GM10248 (cell line): ENCODE results near the gene AP3D1.

Experiments
- CTCF ChIA-PET: fragments of 300-600 bp; sonication (Branson Sonifier 250); formaldehyde crosslinking; extraction: SDS; loops from one replicate; lab custom pipeline; 2021; ENCODE audit warnings: antibody characterized with exemption; lab: Yijun Ruan, JAX
- POLR2A ChIA-PET: fragments of 350-650 bp; sonication (Branson Sonifier 250); formaldehyde crosslinking; extraction: SDS; loops from one replicate; lab custom pipeline; 2020; ENCODE audit warnings: antibody characterized with exemption; lab: Yijun Ruan, JAX
- DNase-seq: peaks from one replicate; pipeline ENCODE4 v3.0.0; 2012; ENCODE audit errors: extremely low spot score
- TF ChIP-seq, protein P1 (sequence below): IDR thresholded peaks from 2 replicates; pipeline ENCODE4 v1.5.1; 2012; ENCODE audit warnings: mild to moderate bottlenecking, low read depth; ENCODE audit errors: extremely low read depth, missing control alignments, control extremely low read depth

AP3D1 gene

GRCh38 chr19:2115911-2116426 is 35.4 kb downstream of the AP3D1 start:
- TF ChIP-seq, protein P1, sequence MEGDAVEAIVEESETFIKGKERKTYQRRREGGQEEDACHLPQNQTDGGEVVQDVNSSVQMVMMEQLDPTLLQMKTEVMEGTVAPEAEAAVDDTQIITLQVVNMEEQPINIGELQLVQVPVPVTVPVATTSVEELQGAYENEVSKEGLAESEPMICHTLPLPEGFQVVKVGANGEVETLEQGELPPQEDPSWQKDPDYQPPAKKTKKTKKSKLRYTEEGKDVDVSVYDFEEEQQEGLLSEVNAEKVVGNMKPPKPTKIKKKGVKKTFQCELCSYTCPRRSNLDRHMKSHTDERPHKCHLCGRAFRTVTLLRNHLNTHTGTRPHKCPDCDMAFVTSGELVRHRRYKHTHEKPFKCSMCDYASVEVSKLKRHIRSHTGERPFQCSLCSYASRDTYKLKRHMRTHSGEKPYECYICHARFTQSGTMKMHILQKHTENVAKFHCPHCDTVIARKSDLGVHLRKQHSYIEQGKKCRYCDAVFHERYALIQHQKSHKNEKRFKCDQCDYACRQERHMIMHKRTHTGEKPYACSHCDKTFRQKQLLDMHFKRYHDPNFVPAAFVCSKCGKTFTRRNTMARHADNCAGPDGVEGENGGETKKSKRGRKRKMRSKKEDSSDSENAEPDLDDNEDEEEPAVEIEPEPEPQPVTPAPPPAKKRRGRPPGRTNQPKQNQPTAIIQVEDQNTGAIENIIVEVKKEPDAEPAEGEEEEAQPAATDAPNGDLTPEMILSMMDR, result no peak
- DNase-seq, result no peak
- POLR2A ChIA-PET, result no interaction called here
- CTCF ChIA-PET, result no interaction called here

DNA sequence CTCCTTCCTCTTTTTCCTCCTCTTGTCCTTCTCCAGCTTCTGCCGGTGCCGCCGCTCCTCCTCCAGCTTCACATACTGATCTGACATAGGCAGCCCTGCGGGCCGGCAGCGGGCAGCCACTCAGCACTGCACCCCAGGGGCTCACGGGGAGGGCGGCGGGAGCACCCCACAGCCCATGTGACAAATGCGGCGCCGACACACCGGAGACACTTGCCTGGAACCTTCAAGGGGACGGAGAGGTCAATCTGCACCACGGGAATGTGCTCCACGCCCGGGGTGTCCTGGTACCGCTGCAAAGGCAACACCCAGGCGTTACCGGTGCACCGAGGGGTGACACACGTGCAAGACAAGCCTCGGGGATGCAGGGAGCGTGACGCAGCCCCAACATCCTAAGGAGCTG is 36.0 kb downstream of the AP3D1 start:
- TF ChIP-seq, protein P1, result no peak
- POLR2A ChIA-PET, result no interaction called here
- no peak for DNase-seq
- CTCF ChIA-PET, result no interaction called here

DNA sequence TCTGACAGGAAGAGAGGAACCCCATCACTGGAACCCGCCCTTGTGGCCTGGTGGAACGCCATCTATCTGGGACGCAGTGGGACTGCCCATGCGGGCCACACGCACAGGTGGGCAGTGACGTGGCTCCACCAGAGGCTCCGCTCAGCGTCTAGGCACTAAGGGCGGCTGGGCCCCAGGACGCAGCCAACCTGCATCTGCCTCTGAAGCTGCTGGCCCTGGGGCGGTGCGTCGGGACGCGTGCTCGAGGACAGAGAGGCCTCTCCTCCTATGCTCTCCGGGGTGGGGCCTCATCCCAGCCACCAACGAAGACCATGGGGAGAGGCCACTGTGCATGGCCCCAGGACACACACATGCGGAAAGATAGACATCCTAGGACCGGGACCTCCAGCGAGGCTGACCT is 36.5 kb downstream of the AP3D1 start:
- no peak for DNase-seq
- POLR2A ChIA-PET, result no interaction called here
- CTCF ChIA-PET, result no interaction called here
- TF ChIP-seq, protein P1, result no peak

GRCh38 chr19:2114218-2114617 is 37.1 kb downstream of the AP3D1 start:
- POLR2A ChIA-PET, result no interaction called here
- no peak for DNase-seq
- TF ChIP-seq, protein P1, result no peak
- CTCF ChIA-PET, result no interaction called here

GRCh38 chr19:2113439-2114211 is 37.7 kb downstream of the AP3D1 start:
- DNase-seq, result no peak
- ChIA-PET POLR2A (no interaction called here), CTCF (no interaction called here)
- TF ChIP-seq, protein P1, result no peak

- CTCF ChIA-PET, result no interaction called here
- POLR2A ChIA-PET, result no interaction called here
Observed at GRCh38 chr19:2112516-2113320, 38.6 kb downstream of the AP3D1 start.

More at GRCh38 chr19:2112516-2113320, 38.6 kb downstream of the AP3D1 start:
- TF ChIP-seq, protein P1, result no peak
- no peak for DNase-seq
